Endothelial cell of umbilical vein (primary cell): ENCODE data around the gene STAT5B. TPM values are rescaled to one million over a fixed set of nuclear protein-coding genes. Genes with fewer than 3 reads are reported as not detected.
"Not testable (repeated sequence)": the region's sequence is repeated elsewhere in the genome, so short reads cannot be mapped to it uniquely, and the experiment has no call there.

Experiments used
- BruUV-seq: library from RNA; stranded (reverse); fragments of 400-500 nt; replicated peaks from 2 replicates; lab custom pipeline; 2021; lab: Mats Ljungman, UMichigan
- CTCF ChIA-PET: fragments of 300-600, 350-600 bp; sonication (Branson Sonifier 250); formaldehyde crosslinking; loops from one replicate; lab custom pipeline; 2021; ENCODE audit warnings: antibody characterized with exemption, inconsistent platforms; lab: Charles Lee
- POLR2A ChIA-PET: fragments of 300-600, 350-600 bp; sonication (Branson Sonifier 250); formaldehyde crosslinking; loops from one replicate; lab custom pipeline; 2021; ENCODE audit warnings: antibody characterized with exemption, inconsistent platforms; lab: Charles Lee
- DNase-seq: peaks from one replicate; pipeline ENCODE4 v3.0.0-alpha.2; 2011; ENCODE audit warnings: low read depth, low spot score
- FAIRE-seq: peaks from 2 replicates; lab custom pipeline; 2011; peaks lifted over from hg19 to GRCh38; lab: Jason Lieb, UNC
- H2AFZ ChIP-seq: 2 replicates; pipeline ENCODE4 v1.6.0; 2012; ENCODE audit warnings: low read depth, low read length, control low read depth, inconsistent platforms
- H3K27ac ChIP-seq: 2 replicates; pipeline ENCODE4 v1.5.1; 2011; ENCODE audit warnings: low read depth, mild to moderate bottlenecking, control low read depth, low read length, moderate library complexity; ENCODE audit not compliant: insufficient read depth
- H3K27me3 ChIP-seq, 2 experiments: 2 replicates each; pipeline versions ENCODE4 v1.6.0 to v1.6.1; 2011; ENCODE audit warnings: low read length in 2 of 2, mixed read lengths in 1 of 2; ENCODE audit not compliant: control insufficient read depth in 2 of 2, insufficient read depth in 2 of 2
- H3K36me3 ChIP-seq, 2 experiments: 2 replicates in 1 of 2; 3 replicates in 1 of 2; pipeline ENCODE4 v1.5.1; 2011; ENCODE audit warnings: low read length in 2 of 2, mild to moderate bottlenecking in 1 of 2, moderate library complexity in 1 of 2; ENCODE audit not compliant: control insufficient read depth in 2 of 2, insufficient read depth in 2 of 2; ENCODE audit errors: extremely low read depth in 1 of 2
- H3K4me1 ChIP-seq: 3 replicates; pipeline ENCODE4 v1.5.1; 2011; ENCODE audit warnings: mild to moderate bottlenecking, low read length; ENCODE audit not compliant: control insufficient read depth, insufficient read depth; ENCODE audit errors: extremely low read depth
- H3K4me2 ChIP-seq: 2 replicates; pipeline ENCODE4 v1.6.1; 2011; ENCODE audit warnings: low read length, control low read depth, mixed read lengths; ENCODE audit not compliant: insufficient read depth
- H3K4me3 ChIP-seq, 3 experiments: fragments of 200-600 bp in 1 of 3; sonication (generic), shearing (Covaris generic) in 1 of 3; replicated peaks in 1 of 3; 2 replicates each; pipeline ENCODE4 v1.5.1; 2011 to 2016; ENCODE audit warnings: control low read depth in 3 of 3, low read length in 3 of 3, mild to moderate bottlenecking in 2 of 3, inconsistent platforms in 1 of 3, low read depth in 1 of 3, moderate library complexity in 1 of 3; ENCODE audit not compliant: insufficient read depth in 1 of 3
- H3K79me2 ChIP-seq: 2 replicates; pipeline ENCODE4 v1.6.0; 2012; ENCODE audit warnings: low read length, inconsistent platforms; ENCODE audit not compliant: control insufficient read depth, insufficient read depth
- H3K9ac ChIP-seq: replicated peaks from 2 replicates; pipeline ENCODE3; 2011; ENCODE audit warnings: low read length, control low read depth; ENCODE audit not compliant: insufficient read depth; ENCODE audit errors: extremely low read depth
- H3K9me1 ChIP-seq: replicated peaks from 3 replicates; pipeline ENCODE4 v1.6.0; 2011; ENCODE audit warnings: mild to moderate bottlenecking, low read length; ENCODE audit not compliant: control insufficient read depth, insufficient read depth; ENCODE audit errors: extremely low read depth
- H3K9me3 ChIP-seq: replicated peaks from 2 replicates; pipeline ENCODE4 v1.5.1; 2012; ENCODE audit warnings: low read length, inconsistent platforms; ENCODE audit not compliant: control insufficient read depth, insufficient read depth
- H4K20me1 ChIP-seq: replicated peaks from 2 replicates; pipeline ENCODE3; 2011; ENCODE audit warnings: mild to moderate bottlenecking, low read length; ENCODE audit not compliant: control insufficient read depth, insufficient read depth; ENCODE audit errors: extremely low read depth
- EZH2 ChIP-seq: IDR thresholded peaks from 2 replicates; pipeline ENCODE4 v1.6.1; 2012; ENCODE audit warnings: borderline replicate concordance, low read depth, mild to moderate bottlenecking, moderate library complexity, low read length, inconsistent platforms; ENCODE audit not compliant: severe bottlenecking
- FOS ChIP-seq: IDR thresholded peaks from 2 replicates; pipeline ENCODE4 v1.6.1; 2011; ENCODE audit warnings: mild to moderate bottlenecking, low read length, moderate library complexity, borderline replicate concordance; ENCODE audit not compliant: insufficient read depth
- GATA2 ChIP-seq: IDR thresholded peaks from 2 replicates; pipeline ENCODE4 v1.7.0; 2011; ENCODE audit warnings: low read depth, mild to moderate bottlenecking, moderate library complexity, mixed read lengths, low read length; ENCODE audit not compliant: insufficient read length, insufficient read depth
- JUN ChIP-seq: IDR thresholded peaks from 2 replicates; pipeline ENCODE4 v1.6.1; 2011; ENCODE audit warnings: borderline replicate concordance, low read depth; ENCODE audit not compliant: insufficient read length, insufficient read depth
- MYC ChIP-seq: IDR thresholded peaks from one replicate; pipeline ENCODE4 v1.6.1; 2011; ENCODE audit warnings: mild to moderate bottlenecking, low read depth, low read length
- POLR2A ChIP-seq: IDR thresholded peaks from 2 replicates; pipeline ENCODE4 v1.6.1; 2012; ENCODE audit warnings: low read depth, mild to moderate bottlenecking, control low read depth, low read length
- POLR2AphosphoS5 ChIP-seq: IDR thresholded peaks from 2 replicates; pipeline ENCODE4 v1.6.1; 2012; ENCODE audit warnings: low read depth, mild to moderate bottlenecking, control low read depth, low read length, moderate library complexity; ENCODE audit not compliant: insufficient read depth
- dilution Hi-C: fragments of 300-500 bp; cut with MboI; formaldehyde crosslinking; loops from one replicate; pipeline ENCODE4 v1.15.0; 2019; ENCODE audit warnings: low sequenced_read_pairs; ENCODE audit not compliant: extremely low pct_ligation_motif_present
- intact Hi-C: fragments of 100-400 bp; cut with micrococcal nuclease; formaldehyde crosslinking; loops from one replicate; pipeline ENCODE4 v1.10.0; 2022
- polyA plus RNA-seq, 4 experiments: library from polyadenylated mRNA; depleted of rRNA in 3 of 4; stranded (reverse) in 3 of 4; unstranded in 1 of 4; fragments of >200 nt; gene quantifications; 2 replicates each; pipeline versions ENCODE4 v1.2.1 to v1.2.3, GENCODE V29; 2011 to 2012; ENCODE audit warnings: missing spikeins in 1 of 4
- total RNA-seq: library from RNA; stranded (reverse); gene quantifications from 2 replicates; pipeline ENCODE4 v1.2.3, GENCODE V29; 2021
- TF ChIP-seq, protein P1 (sequence below), 2 donors: IDR thresholded peaks; 1 replicate in 1 of 2; 2 replicates in 1 of 2; pipeline ENCODE4 v1.5.1; 2011; ENCODE audit warnings: low read length in 2 of 2, mild to moderate bottlenecking in 2 of 2, moderate library complexity in 2 of 2, control low read depth in 1 of 2, inconsistent platforms in 1 of 2, low read depth in 1 of 2; ENCODE audit not compliant: insufficient read depth in 1 of 2; ENCODE audit errors: extremely low read depth in 1 of 2
- TF ChIP-seq, protein P2 (sequence below): IDR thresholded peaks from 2 replicates; pipeline ENCODE4 v1.6.1; 2011; ENCODE audit not compliant: insufficient read depth, insufficient read length

Gene STAT5B
- total and polyA plus RNA-seq, 2 donors (not counting 3 experiments of a cell fraction or from before 2014, with no cell fraction given): 43.3 to 53.7 TPM

DNA sequence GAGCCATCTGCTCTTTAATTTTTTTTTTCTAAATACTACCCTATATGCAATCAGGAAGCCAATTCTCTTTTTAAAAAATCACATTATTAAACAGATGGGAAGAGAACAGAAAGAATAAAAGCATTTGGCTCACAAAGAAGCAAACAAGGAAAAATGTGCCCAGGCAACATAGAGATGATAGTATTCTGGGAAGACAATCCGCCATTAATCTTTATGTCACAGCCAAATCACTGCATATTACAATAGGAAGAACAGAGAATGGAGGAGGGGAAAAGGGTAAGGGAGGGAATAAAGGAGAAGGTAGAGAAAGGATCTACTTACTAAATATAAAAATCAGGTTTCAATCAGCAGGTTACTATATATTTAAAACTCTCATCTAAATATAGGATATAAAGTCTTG is 34.3 kb downstream of the STAT5B start:
- no peaks in the 10 kb centered on the region for H3K9me1 ChIP-seq
- no peaks in the 10 kb centered on the region for H3K9me3 ChIP-seq
- H3K4me1 ChIP-seq: no peaks in the 10 kb centered on the region
- BruUV-seq: no TSS peak
- CTCF ChIA-PET: interaction anchor here (1.9 kb wide), 1 partner anchor 20 kb away, joined by 6 read pairs; no protein-coding TSS in a partner anchor
- no peaks in the 10 kb centered on the region for H3K27me3 ChIP-seq
- no peak for TF ChIP-seq POLR2AphosphoS5
- no peak for TF ChIP-seq FOS
- TF ChIP-seq EZH2: no peak
- TF ChIP-seq MYC: no peak
- no peak for TF ChIP-seq JUN
- no peak for TF ChIP-seq GATA2
- TF ChIP-seq, protein P1, sequence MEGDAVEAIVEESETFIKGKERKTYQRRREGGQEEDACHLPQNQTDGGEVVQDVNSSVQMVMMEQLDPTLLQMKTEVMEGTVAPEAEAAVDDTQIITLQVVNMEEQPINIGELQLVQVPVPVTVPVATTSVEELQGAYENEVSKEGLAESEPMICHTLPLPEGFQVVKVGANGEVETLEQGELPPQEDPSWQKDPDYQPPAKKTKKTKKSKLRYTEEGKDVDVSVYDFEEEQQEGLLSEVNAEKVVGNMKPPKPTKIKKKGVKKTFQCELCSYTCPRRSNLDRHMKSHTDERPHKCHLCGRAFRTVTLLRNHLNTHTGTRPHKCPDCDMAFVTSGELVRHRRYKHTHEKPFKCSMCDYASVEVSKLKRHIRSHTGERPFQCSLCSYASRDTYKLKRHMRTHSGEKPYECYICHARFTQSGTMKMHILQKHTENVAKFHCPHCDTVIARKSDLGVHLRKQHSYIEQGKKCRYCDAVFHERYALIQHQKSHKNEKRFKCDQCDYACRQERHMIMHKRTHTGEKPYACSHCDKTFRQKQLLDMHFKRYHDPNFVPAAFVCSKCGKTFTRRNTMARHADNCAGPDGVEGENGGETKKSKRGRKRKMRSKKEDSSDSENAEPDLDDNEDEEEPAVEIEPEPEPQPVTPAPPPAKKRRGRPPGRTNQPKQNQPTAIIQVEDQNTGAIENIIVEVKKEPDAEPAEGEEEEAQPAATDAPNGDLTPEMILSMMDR (IDR thresholded peaks at IDR 0.05; ENCODE audit: extremely low read depth in 1 of 2, insufficient read depth in 1 of 2, low read depth in 1 of 2, low read length in 2 of 2): no peak
- TF ChIP-seq, protein P2, sequence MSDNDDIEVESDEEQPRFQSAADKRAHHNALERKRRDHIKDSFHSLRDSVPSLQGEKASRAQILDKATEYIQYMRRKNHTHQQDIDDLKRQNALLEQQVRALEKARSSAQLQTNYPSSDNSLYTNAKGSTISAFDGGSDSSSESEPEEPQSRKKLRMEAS: no peak
- no peak for TF ChIP-seq POLR2A
- H3K9ac ChIP-seq: no peak overlapping the region
- POLR2A ChIA-PET: no interaction called here
- intact Hi-C loops (no loop called here), dilution Hi-C loops (no loop called here)
- no peak for DNase-seq
- no peak overlapping the region for H2AFZ ChIP-seq
- H3K4me3 ChIP-seq: no peak overlapping the region
- H4K20me1 ChIP-seq: no peaks in the 10 kb centered on the region
- H3K4me2 ChIP-seq: no peak overlapping the region
- peaks cover 26% of the 10 kb centered on the region for H3K79me2 ChIP-seq
- H3K27ac ChIP-seq: no peak overlapping the region
- no peaks in the 10 kb centered on the region for H3K36me3 ChIP-seq
- FAIRE-seq: no peak

DNA sequence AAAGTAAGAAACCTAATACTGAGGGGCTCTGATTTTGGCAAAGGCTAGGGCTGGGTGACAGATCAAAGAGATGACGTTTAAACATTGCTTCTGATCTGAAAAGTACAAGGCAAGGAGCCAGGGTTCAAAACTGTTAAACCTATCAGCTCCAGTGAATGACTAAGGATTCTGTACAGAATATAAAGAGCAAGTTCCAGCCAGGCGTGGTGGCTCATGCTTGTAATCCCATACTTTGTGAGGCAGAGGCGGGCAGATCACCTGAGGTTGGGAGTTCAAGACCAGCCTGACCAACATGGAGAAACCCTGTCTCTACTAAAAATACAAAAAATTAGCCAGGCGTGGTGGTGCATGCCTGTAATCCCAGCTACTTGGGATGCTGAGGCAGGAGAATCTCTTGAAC is 35.3 kb downstream of the STAT5B start:
- POLR2A ChIA-PET, H3K4me2 ChIP-seq, H3K9me1 ChIP-seq, H2AFZ ChIP-seq, BruUV-seq, H3K9me3 ChIP-seq, H3K36me3 ChIP-seq, H4K20me1 ChIP-seq, H3K4me1 ChIP-seq, H3K27me3 ChIP-seq, H3K27ac ChIP-seq, DNase-seq, intact Hi-C loops, H3K9ac ChIP-seq, FAIRE-seq, H3K4me3 ChIP-seq, dilution Hi-C loops: not testable (repeated sequence)
- peaks cover 26% of the 10 kb centered on the region for H3K79me2 ChIP-seq
- CTCF ChIA-PET: interaction anchor here (0.7 to 1.9 kb wide), 2 partner anchors 10 to 19 kb away, joined by 3 to 6 read pairs; no protein-coding TSS in a partner anchor
